ENCODE results near the gene APCDD1. TPM values are rescaled to one million over a fixed set of nuclear protein-coding genes. Genes with fewer than 3 reads are reported as not detected.

The APCDD1 gene
- 0.79 and 4.4 TPM in 2 replicates for total RNA-seq

GRCh38 chr18:10453806-10454680 is at the start of gene APCDD1:
TSS of gene APCDD1 (plus strand) at chr18:10454635. CDS start at chr18:10454982, 347 bp downstream.

GRCh38 chr18:10525697-10526560 is 71.5 kb downstream of the APCDD1 start, which contains the start of gene NAPG:
TSS of gene NAPG (plus strand) at chr18:10526027. CDS start at chr18:10526103, 76 bp downstream.

Other genes starting within 250 kb of the APCDD1 start
- 57.5 and 62.0 TPM in 2 replicates for gene NAPG, start 71.4 kb downstream of the APCDD1 start, total RNA-seq

Measured in aortic smooth muscle cell (primary cell).